HEK293 (cell line): ENCODE results near the gene SH2D7.

Source experiments
- CTCF ChIA-PET: fragments of 350-600 bp; formaldehyde crosslinking; extraction: SDS; loops from one replicate; lab custom pipeline; 2021; ENCODE audit warnings: antibody characterized with exemption; lab: Yijun Ruan, JAX
- POLR2A ChIA-PET: fragments of 300-600 bp; formaldehyde crosslinking; extraction: SDS; loops from one replicate; lab custom pipeline; 2020; ENCODE audit warnings: antibody characterized with exemption, inconsistent platforms; lab: Yijun Ruan, JAX
- H3K27ac ChIP-seq: fragments of 200-500 bp; sonication (Bioruptor generic); 2 replicates; pipeline ENCODE4 v1.5.1; 2014; ENCODE audit warnings: low read depth, low read length, control low read depth, inconsistent platforms; ENCODE audit errors: extremely low read depth
- H3K36me3 ChIP-seq, 2 experiments: fragments of 200-500 bp in 1 of 2; sonication (Bioruptor generic) in 1 of 2; 1 replicate in 1 of 2; 2 replicates in 1 of 2; pipeline ENCODE4 v1.5.1; 2014 to 2017; ENCODE audit warnings: inconsistent platforms in 2 of 2, low read length in 2 of 2; ENCODE audit not compliant: control insufficient read depth in 2 of 2, insufficient read depth in 1 of 2
- H3K4me1 ChIP-seq: fragments of 200-500 bp; sonication (Bioruptor generic); 2 replicates; pipeline ENCODE4 v1.5.1; 2014; ENCODE audit warnings: mild to moderate bottlenecking, low read length, inconsistent platforms; ENCODE audit not compliant: control insufficient read depth, insufficient read depth
- H3K4me3 ChIP-seq: 2 replicates; pipeline ENCODE4 v1.5.1; 2011; ENCODE audit warnings: low read depth, mild to moderate bottlenecking, control low read depth, low read length, moderate library complexity
- H3K9me3 ChIP-seq: fragments of 200-500 bp; sonication (Bioruptor generic); 2 replicates; pipeline ENCODE4 v1.5.1; 2014; ENCODE audit warnings: low read depth, low read length, inconsistent platforms; ENCODE audit not compliant: control insufficient read depth, insufficient read depth
- FEZF1 ChIP-seq: fragments of 450-650 bp; formaldehyde crosslinking; IDR thresholded peaks from 2 replicates; pipeline ENCODE4 v1.5.1; 2016; ENCODE audit warnings: missing biosample characterization, missing genetic modification characterization
- GLI2 ChIP-seq: fragments of 450-650 bp; formaldehyde crosslinking; IDR thresholded peaks from 2 replicates; pipeline ENCODE4; 2017; ENCODE audit warnings: missing biosample characterization, missing genetic modification characterization, low read depth, borderline replicate concordance
- HOXD13 ChIP-seq: sonication (generic); formaldehyde crosslinking; IDR thresholded peaks from 2 replicates; pipeline ENCODE4 v1.8.0; 2022; ENCODE audit warnings: missing genetic modification reagents, borderline replicate concordance
- KLF10 ChIP-seq: fragments of 450-650 bp; IDR thresholded peaks from 2 replicates; pipeline ENCODE4 v1.5.1; 2018; ENCODE audit warnings: missing biosample characterization, mild to moderate bottlenecking, missing genetic modification characterization
- PRDM1 ChIP-seq: fragments of 450-650 bp; formaldehyde crosslinking; IDR thresholded peaks from 2 replicates; pipeline ENCODE4; 2016; ENCODE audit warnings: missing biosample characterization, missing genetic modification characterization
- PRDM2 ChIP-seq: fragments of 450-650 bp; formaldehyde crosslinking; IDR thresholded peaks from 2 replicates; pipeline ENCODE4 v1.5.1; 2016; ENCODE audit warnings: missing biosample characterization, missing genetic modification characterization, borderline replicate concordance
- ZBTB49 ChIP-seq: fragments of 450-650 bp; formaldehyde crosslinking; IDR thresholded peaks from 2 replicates; pipeline ENCODE4 v1.5.1; 2016; ENCODE audit warnings: missing biosample characterization, missing genetic modification characterization, low read depth
- ZFP69B ChIP-seq: fragments of 450-650 bp; formaldehyde crosslinking; IDR thresholded peaks from 2 replicates; pipeline ENCODE4 v1.5.1; 2016; ENCODE audit warnings: missing biosample characterization, missing genetic modification characterization
- ZNF140 ChIP-seq: fragments of 450-650 bp; formaldehyde crosslinking; IDR thresholded peaks from 2 replicates; pipeline ENCODE4 v1.5.1; 2016; ENCODE audit warnings: missing biosample characterization, missing genetic modification characterization
- ZNF146 ChIP-seq: fragments of 450-650 bp; formaldehyde crosslinking; IDR thresholded peaks from 2 replicates; pipeline ENCODE4 v1.5.1; 2016; ENCODE audit warnings: missing biosample characterization, missing genetic modification characterization
- ZNF157 ChIP-seq: fragments of 450-650 bp; formaldehyde crosslinking; IDR thresholded peaks from 2 replicates; pipeline ENCODE4 v1.5.1; 2016; ENCODE audit warnings: missing biosample characterization, missing genetic modification characterization
- ZNF302 ChIP-seq: fragments of 450-650 bp; formaldehyde crosslinking; IDR thresholded peaks from 2 replicates; pipeline ENCODE4 v1.5.1; 2016; ENCODE audit warnings: missing biosample characterization, missing genetic modification characterization, low read depth
- ZNF398 ChIP-seq: fragments of 450-650 bp; formaldehyde crosslinking; IDR thresholded peaks from 2 replicates; pipeline ENCODE4 v1.5.1; 2017; ENCODE audit warnings: missing biosample characterization, missing genetic modification characterization
- ZNF433 ChIP-seq: fragments of 450-650 bp; formaldehyde crosslinking; IDR thresholded peaks from 2 replicates; pipeline ENCODE4 v1.5.1; 2016; ENCODE audit warnings: missing biosample characterization, missing genetic modification characterization, low read depth
- ZNF501 ChIP-seq: fragments of 450-650 bp; formaldehyde crosslinking; IDR thresholded peaks from 2 replicates; pipeline ENCODE4 v1.5.1; 2016; ENCODE audit warnings: missing biosample characterization, missing genetic modification characterization
- ZNF548 ChIP-seq: fragments of 450-650 bp; formaldehyde crosslinking; IDR thresholded peaks from 2 replicates; pipeline ENCODE4 v1.5.1; 2016; ENCODE audit warnings: missing biosample characterization, missing genetic modification characterization
- ZNF629 ChIP-seq: fragments of 450-650 bp; formaldehyde crosslinking; IDR thresholded peaks from 2 replicates; pipeline ENCODE4 v1.5.1; 2017; ENCODE audit warnings: missing biosample characterization, missing genetic modification characterization
- ZNF658 ChIP-seq: fragments of 450-650 bp; formaldehyde crosslinking; IDR thresholded peaks from 2 replicates; pipeline ENCODE4; 2016; ENCODE audit warnings: missing biosample characterization, missing genetic modification characterization
- ZNF664 ChIP-seq: fragments of 450-650 bp; formaldehyde crosslinking; IDR thresholded peaks from 2 replicates; pipeline ENCODE4 v1.5.1; 2016; ENCODE audit warnings: missing biosample characterization, missing genetic modification characterization
- TF ChIP-seq, protein P1 (sequence below): fragments of 450-650 bp; formaldehyde crosslinking; IDR thresholded peaks from 2 replicates; pipeline ENCODE4 v1.5.1; 2017; ENCODE audit warnings: missing biosample characterization, missing genetic modification characterization

Gene SH2D7

GRCh38 chr15:78092261-78093041, at the start of gene SH2D7:
SH2D7 (plus strand) TSS chr15:78092561; CDS start chr15:78092585, 24 bp downstream.
- no peaks in the 10 kb centered on the region for H3K9me3 ChIP-seq
- ChIA-PET CTCF (interaction anchor here (1.0 to 6.2 kb wide), 4 partner anchors 16 to 126 kb away, joined by 3 to 28 read pairs (median 4); no protein-coding TSS in a partner anchor), POLR2A (no interaction called here)
- no peak for TF ChIP-seq ZNF146 (tag by site-specific recombination)
- TF ChIP-seq ZBTB49 (tag by site-specific recombination): no peak
- no peak for TF ChIP-seq ZNF302 (tag by site-specific recombination)
- no peak for TF ChIP-seq ZNF157 (tag by site-specific recombination)
- no peak for TF ChIP-seq HOXD13 (CRISPR knock-in tag)
- no peaks in the 10 kb centered on the region for H3K4me1 ChIP-seq
- no peaks in the 10 kb centered on the region for H3K36me3 ChIP-seq
- H3K4me3 ChIP-seq: no peak within 1 kb of the TSS
- H3K27ac ChIP-seq: no peak within 1 kb of the TSS

DNA sequence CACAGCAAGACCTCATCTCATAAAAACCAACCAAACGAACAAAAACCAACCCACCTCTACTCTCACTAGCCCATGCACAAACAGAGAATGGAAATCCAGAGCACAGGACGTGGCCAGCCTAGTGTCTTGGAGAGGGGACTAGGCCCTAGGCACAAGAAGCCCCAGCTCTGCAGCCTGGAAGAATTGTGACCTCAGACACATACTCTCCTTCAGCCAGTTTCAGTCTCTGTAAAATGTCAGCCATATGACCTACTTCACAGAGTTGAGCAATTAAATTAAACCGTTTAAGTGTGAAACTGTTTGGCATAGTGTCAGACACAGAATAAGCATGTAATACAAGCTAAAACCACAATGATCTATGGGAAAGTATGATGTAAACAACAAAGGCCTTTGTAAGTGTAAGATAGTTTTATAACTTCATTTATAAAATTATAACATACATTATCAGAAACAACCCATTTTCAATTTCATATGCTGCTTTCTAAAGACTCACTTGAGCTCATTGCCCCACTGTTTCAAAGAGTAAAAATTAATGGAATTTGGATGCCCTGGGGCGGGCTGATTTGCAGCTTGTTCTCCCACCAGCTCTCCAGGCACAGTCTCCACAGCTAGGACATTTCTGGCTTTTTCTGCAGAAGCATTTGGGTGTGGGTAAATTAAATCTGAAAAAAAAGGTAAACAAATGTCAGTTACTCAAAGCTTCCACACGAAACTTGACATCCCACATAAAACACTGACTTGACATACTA, 47.8 kb upstream of the SH2D7 start:
- no peak overlapping the region for H3K4me3 ChIP-seq
- no peak overlapping the region for H3K27ac ChIP-seq
- ChIA-PET CTCF (interaction anchor here (1.2 kb wide), 1 partner anchor 78 kb away, joined by 3 read pairs; no protein-coding TSS in a partner anchor), POLR2A (no interaction called here)
- H3K36me3 ChIP-seq: peaks cover 8 to 50% of the 10 kb centered on the region in 2 experiments; a peak in 2 of 3 replicates
- no peaks in the 10 kb centered on the region for H3K9me3 ChIP-seq
- H3K4me1 ChIP-seq: peaks cover 10% of the 10 kb centered on the region
- TF ChIP-seq PRDM2 (tag by site-specific recombination) (no peak), ZFP69B (tag by site-specific recombination) (no peak), ZNF629 (tag by site-specific recombination) (peak; percentile 80), ZNF140 (tag by site-specific recombination) (no peak), ZNF433 (tag by site-specific recombination) (no peak), ZNF501 (tag by site-specific recombination) (no peak; the same call in 1 of the 2 replicates), FEZF1 (peak; percentile 86), GLI2 (tag by site-specific recombination) (no peak), ZNF658 (tag by site-specific recombination) (no peak), KLF10 (tag by site-specific recombination) (no peak), ZNF548 (tag by site-specific recombination) (no peak), ZNF664 (peak; percentile 90), PRDM1 (tag by site-specific recombination) (0 out of 2 replicates have a peak, but pooled peaks have one; percentile 6), ZNF398 (tag by site-specific recombination) (no peak)
- TF ChIP-seq, protein P1, sequence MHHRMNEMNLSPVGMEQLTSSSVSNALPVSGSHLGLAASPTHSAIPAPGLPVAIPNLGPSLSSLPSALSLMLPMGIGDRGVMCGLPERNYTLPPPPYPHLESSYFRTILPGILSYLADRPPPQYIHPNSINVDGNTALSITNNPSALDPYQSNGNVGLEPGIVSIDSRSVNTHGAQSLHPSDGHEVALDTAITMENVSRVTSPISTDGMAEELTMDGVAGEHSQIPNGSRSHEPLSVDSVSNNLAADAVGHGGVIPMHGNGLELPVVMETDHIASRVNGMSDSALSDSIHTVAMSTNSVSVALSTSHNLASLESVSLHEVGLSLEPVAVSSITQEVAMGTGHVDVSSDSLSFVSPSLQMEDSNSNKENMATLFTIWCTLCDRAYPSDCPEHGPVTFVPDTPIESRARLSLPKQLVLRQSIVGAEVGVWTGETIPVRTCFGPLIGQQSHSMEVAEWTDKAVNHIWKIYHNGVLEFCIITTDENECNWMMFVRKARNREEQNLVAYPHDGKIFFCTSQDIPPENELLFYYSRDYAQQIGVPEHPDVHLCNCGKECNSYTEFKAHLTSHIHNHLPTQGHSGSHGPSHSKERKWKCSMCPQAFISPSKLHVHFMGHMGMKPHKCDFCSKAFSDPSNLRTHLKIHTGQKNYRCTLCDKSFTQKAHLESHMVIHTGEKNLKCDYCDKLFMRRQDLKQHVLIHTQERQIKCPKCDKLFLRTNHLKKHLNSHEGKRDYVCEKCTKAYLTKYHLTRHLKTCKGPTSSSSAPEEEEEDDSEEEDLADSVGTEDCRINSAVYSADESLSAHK (tag by site-specific recombination): no peak
